Liver (tissue), 3 donors: ENCODE data around the gene PARN.

Experiments used
- CTCF ChIP-seq: fragments of 150-350 bp; IDR thresholded peaks from 2 replicates; pipeline ENCODE4 v1.5.1; 2017; ENCODE audit warnings: improper control_type of control experiment, low read depth, low read length; ENCODE audit not compliant: missing input control
- EGR1 ChIP-seq, 2 donors: IDR thresholded peaks; 2 replicates each; pipeline ENCODE4 v1.6.1; 2016 to 2018; ENCODE audit warnings: antibody characterized with exemption in 2 of 2, low read depth in 2 of 2
- FOXA1 ChIP-seq: IDR thresholded peaks from 2 replicates; pipeline ENCODE4 v1.6.1; 2016; ENCODE audit warnings: antibody characterized with exemption
- FOXA2 ChIP-seq: IDR thresholded peaks from 2 replicates; pipeline ENCODE4 v1.6.1; 2016; ENCODE audit warnings: antibody characterized with exemption
- HNF4A ChIP-seq, 2 donors: conservative IDR thresholded peaks; 2 replicates each; pipeline ENCODE4 v1.6.1; 2016; ENCODE audit warnings: antibody characterized with exemption in 2 of 2, mild to moderate bottlenecking in 2 of 2
- HNF4G ChIP-seq: IDR thresholded peaks from 2 replicates; pipeline ENCODE4 v1.6.1; 2016; ENCODE audit warnings: antibody characterized with exemption
- JUND ChIP-seq, 2 donors: IDR thresholded peaks; 2 replicates each; pipeline ENCODE4 v1.6.1; 2016; ENCODE audit warnings: antibody characterized with exemption in 2 of 2
- MAX ChIP-seq: IDR thresholded peaks from 2 replicates; pipeline ENCODE4 v1.6.1; 2016; ENCODE audit warnings: antibody characterized with exemption
- RAD21 ChIP-seq, 2 donors: IDR thresholded peaks; 2 replicates each; pipeline ENCODE4 v1.6.1; 2016; ENCODE audit warnings: antibody characterized with exemption in 2 of 2, mild to moderate bottlenecking in 2 of 2
- REST ChIP-seq: IDR thresholded peaks from 2 replicates; pipeline ENCODE4 v1.6.1; 2016; ENCODE audit warnings: antibody characterized with exemption, mild to moderate bottlenecking
- SP1 ChIP-seq: IDR thresholded peaks from 2 replicates; pipeline ENCODE4 v1.6.1; 2018; ENCODE audit warnings: antibody characterized with exemption, mild to moderate bottlenecking
- TAF1 ChIP-seq: conservative IDR thresholded peaks from 2 replicates; pipeline ENCODE4 v1.6.1; 2016; ENCODE audit warnings: antibody characterized with exemption, mild to moderate bottlenecking
- TF ChIP-seq, protein P1 (sequence below): IDR thresholded peaks from 2 replicates; pipeline ENCODE4 v1.6.1; 2016; ENCODE audit warnings: antibody characterized with exemption
- TF ChIP-seq, protein P2 (sequence below): IDR thresholded peaks from 2 replicates; pipeline ENCODE4 v1.6.1; 2016; ENCODE audit warnings: antibody characterized with exemption
- donor health status: healthy.
- donor health status: healthy.

- TF ChIP-seq CTCF (no peak), MAX (no peak), FOXA1 (no peak), TAF1 (no peak), EGR1 (IDR thresholded peaks at IDR 0.05; ENCODE audit: low read depth in 2 of 2) (no peak), HNF4G (no peak), RAD21 (IDR thresholded peaks at IDR 0.05) (no peak), JUND (IDR thresholded peaks at IDR 0.05) (no peak), SP1 (no peak), HNF4A (conservative IDR thresholded peaks at IDR 0.05) (no peak), FOXA2 (no peak), REST (no peak)
- TF ChIP-seq, protein P1, sequence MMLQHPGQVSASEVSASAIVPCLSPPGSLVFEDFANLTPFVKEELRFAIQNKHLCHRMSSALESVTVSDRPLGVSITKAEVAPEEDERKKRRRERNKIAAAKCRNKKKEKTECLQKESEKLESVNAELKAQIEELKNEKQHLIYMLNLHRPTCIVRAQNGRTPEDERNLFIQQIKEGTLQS: no peak
- TF ChIP-seq, protein P2, sequence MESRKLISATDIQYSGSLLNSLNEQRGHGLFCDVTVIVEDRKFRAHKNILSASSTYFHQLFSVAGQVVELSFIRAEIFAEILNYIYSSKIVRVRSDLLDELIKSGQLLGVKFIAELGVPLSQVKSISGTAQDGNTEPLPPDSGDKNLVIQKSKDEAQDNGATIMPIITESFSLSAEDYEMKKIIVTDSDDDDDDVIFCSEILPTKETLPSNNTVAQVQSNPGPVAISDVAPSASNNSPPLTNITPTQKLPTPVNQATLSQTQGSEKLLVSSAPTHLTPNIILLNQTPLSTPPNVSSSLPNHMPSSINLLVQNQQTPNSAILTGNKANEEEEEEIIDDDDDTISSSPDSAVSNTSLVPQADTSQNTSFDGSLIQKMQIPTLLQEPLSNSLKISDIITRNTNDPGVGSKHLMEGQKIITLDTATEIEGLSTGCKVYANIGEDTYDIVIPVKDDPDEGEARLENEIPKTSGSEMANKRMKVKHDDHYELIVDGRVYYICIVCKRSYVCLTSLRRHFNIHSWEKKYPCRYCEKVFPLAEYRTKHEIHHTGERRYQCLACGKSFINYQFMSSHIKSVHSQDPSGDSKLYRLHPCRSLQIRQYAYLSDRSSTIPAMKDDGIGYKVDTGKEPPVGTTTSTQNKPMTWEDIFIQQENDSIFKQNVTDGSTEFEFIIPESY: no peak
These were observed 10.5 kb upstream of the PARN start for GRCh38 chr16:14640538-14640937.
